GM19463 (cell line): ENCODE measurements around the gene SNX30.

Experiments used
- ATAC-seq: cut with Tn5 transposase; IDR thresholded peaks from one replicate; pipeline ENCODE4 v1.9.1; 2021; ENCODE audit warnings: mild to moderate bottlenecking, moderate library complexity; ENCODE audit not compliant: unreplicated experiment

The SNX30 gene

DNA sequence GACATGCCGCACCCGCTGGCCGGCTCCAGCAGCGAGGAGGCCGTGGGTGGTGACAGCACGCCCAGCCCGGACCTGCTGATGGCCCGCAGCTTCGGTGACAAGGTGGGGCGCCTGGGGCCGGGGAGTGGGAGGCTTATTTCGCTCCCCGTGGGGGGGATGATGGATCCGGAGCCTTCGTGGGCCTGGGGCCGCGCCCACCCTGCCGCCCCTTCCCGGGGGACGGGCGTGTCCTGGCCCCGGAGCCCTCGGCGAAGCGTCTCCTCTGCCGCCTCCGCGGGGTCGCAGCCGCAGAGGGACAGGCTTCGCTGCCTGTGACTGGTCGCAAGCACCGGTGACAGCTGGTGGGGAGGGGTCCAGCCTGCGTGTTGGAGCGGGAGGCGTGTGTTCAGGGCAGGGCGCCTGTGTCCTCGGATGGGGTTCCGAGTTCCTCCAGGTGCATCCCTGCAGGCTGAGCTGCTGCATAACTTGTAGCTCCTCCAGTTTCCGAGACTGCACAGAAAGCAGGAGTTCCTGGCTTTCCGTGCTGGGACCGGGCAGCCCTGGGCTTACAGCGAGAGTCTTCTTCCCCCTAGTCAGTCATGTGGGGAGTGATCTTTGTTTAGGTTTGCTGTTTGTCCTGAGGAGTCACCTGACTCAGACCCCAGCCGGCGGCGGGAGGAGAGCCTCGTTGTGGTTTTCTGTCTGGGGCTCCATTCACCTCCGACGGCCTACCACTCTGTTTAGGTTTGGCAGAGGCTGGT lies 666 bp downstream of the SNX30 start:
- ATAC-seq, result no peak

DNA sequence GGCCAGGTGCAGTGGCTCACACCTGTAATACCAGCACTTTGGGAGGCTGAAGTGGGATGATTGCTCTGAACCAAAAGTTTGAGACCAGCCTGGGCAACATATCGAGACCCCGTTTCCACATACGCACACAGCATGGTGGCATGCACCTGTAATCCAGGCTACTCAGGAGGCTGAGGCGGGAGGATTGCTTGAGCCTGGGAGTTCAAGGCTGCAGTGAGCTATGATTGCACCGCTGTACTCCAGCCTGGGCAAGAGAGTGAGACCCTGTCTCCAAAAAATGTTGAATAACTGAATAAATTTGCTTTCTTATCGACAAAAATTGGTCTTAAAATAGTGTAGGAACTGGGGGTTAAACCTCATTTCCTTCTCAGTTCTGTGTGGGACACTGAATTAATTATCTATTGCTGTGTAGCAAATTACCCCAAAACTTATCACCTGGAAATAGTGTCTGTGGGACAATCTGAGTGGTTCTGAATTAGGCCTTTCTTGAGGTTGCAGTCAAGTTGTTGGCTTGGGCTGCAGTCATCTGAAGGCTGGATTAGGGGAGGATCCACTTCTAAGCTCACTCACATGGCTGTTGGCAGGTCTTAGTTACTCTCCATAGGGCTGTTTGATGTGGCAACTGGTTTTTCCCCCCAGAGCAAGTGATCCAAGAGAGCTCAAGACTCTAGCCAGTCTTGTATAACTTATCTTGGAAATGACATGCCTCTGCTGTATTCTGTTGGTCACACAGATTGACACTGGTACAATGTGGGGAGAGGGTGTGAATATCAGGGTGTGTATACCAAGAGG lies 2.0 kb downstream of the SNX30 start:
- no peak for ATAC-seq

DNA sequence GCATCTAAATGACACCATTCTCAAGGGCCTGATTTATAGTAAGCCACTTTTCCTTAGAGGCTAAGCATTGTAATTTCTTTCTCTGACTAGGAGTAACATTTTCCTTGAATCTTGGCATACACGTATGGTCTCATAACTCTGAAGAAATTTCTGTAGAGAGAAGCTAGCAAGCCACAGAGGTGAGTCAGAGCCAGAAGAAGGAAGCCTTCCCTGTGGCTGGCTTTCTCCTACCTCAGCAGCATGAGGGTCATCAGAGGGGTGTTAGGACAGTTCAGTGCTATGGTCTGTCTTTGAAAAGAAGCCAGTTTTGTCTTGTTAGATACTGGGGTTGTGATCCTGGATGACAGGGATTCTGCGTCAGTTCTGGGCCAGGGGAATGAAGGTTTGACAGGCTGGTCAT lies 3.2 kb downstream of the SNX30 start:
- no peak for ATAC-seq

DNA sequence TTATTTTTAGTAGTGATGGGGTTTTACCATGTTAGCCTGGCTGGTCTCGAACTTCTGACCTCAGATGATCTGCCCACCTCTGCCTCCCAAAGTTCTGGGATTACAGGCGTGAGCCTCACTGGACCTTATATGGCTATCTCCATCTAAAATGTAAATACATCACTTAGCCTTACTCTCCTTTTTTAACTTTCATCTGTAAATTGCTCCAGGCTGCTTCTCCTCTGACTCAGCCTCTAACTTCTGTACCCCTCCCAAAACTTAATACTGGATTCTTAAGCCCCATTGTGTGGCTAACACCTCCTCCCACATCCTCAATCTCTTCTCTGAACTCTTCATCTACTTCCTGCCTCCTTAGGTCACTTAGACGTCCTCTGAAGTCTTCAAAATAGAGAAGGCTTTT lies 4.0 kb downstream of the SNX30 start:
- ATAC-seq, result no peak

DNA sequence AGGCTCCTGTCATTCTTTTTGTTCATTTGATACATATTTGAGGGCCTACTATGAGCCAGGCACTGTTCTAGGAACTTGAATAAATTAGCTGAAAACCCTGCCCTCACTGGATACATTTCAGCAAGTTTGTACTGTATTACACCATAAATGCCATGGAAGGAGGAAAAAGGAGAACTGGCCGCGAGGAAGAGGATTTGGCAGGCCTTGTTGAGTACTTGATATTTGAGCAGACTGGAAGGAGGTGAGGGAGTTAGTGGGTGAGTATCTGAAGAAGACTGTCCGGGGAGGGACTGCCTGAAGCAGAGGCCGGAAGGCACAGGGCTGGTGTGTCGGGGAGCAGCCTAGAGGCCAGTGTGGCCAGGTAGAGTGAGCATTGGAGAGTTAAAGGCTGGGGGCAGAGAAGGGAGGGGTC lies 4.5 kb downstream of the SNX30 start:
- ATAC-seq, result no peak

DNA sequence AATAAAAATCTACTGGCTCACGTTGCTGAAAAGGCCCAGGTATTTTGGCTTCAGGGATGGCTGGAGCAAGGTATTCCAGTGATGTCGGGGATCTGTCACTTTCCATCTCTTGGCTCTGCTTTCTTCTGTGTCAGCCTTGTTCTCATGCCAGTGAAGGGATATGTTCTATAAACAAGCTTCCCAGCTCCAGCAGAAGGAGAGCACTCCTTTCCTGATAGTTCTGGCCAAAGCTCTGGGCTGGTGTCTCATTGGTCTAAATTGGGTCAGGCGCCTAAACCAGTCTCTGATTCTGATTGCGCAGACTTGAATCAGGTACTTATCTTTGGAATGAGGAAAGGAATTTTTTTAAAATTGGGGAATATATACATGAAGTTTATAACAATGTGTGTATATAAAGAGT lies 5.1 kb downstream of the SNX30 start:
- ATAC-seq, result no peak

DNA sequence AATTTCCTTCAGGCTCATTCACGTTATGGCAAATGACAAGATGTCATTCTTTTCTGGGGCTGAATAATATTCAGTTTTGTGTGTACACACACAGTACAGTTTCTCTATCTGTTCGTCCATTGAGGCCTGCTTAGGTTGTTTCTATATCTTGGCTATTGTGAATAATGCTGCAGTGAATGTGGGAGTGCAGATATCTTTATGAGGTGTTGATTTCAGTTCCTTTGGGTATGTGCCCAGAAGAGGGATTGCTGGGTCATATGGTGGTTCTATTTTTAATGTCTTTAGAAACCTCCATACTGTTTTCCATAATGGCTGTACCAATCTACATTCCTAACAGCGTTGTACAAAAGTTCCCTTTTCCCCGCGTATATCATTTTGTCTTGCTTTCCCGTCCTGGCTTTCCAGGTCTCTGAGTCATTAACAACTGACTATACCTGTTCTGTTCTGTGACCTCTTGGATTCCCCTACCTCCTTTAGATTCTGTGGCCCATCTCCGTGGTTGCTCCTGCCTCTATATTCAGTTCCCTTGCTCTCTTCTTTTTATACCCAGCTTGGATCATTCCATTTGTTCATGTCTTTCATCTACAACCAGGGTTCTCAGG lies 6.8 kb downstream of the SNX30 start:
- ATAC-seq, result no peak

DNA sequence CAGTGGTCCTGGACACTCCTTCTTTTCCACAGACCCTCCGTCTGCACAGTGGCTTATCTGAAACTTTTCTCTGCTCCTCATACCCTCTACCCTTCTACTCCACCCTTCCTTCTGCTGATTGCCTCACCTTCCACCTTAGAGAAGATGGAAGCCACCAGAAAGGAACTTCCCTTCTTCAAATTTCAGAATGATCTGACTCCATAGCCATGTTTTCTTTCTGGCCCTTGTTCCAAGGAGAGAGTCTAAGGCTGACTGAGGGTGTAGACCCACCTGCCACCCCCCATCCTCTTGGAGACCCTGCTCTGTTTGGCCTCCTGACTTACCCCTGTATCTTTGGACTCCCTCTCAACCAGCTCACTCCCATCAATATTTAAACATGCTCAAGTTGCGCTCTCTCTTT lies 7.4 kb downstream of the SNX30 start:
- no peak for ATAC-seq

DNA sequence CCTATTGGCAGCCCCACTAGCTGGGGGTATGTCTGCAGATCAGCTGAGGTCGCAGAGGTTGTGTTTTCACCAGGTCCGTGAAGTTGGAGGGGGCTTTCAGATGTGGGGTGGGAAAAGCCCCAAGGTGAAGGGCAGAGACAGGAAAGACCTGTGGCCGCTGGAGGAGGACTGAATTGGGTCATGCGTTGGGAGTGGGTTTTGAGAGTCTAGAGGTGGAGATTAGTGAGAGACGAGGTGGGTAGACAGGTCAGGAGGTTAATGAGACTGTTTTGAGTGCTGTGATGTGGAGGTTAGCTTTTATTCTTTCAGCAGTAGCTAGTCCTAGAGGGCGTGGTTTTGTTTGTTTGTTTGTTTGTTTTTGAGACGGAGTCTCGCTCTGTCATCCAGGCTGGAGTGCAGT lies 10.3 kb downstream of the SNX30 start:
- ATAC-seq, result no peak

DNA sequence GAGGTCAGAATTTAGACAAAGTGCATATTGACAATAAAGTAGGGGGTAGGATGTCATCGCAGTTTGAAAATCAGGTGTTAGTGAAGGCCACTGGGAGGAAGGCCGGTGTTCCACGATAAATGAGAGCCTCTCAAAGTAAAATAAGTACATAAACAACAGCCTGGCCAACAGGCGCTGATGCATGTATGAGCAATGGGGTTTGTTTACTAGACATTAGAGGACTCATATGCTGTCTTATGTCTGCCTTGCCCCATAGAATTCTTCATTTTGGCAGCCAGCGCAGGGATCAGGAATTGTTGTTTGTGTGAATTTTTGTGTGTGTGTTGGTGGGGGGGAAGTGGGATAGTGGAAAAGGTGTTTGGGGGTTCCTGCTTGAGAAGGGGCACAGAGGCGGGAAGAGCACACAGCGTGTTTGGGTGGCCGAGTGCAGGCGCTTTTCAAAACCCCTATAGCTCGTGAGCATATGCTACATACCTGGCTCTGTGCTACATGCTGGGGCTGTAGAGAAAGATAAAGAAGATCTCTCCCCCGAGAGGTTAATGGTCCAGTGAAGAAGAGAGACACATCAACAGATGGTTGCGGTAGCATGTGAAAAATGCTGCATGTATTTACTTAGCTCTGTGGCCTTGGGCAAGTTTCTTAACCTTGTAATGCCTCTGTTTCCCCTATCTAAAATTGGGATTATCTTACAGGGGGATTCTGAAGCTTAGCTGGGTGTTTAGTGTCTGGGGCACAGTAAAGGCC lies 11.5 kb downstream of the SNX30 start:
- no peak for ATAC-seq

DNA sequence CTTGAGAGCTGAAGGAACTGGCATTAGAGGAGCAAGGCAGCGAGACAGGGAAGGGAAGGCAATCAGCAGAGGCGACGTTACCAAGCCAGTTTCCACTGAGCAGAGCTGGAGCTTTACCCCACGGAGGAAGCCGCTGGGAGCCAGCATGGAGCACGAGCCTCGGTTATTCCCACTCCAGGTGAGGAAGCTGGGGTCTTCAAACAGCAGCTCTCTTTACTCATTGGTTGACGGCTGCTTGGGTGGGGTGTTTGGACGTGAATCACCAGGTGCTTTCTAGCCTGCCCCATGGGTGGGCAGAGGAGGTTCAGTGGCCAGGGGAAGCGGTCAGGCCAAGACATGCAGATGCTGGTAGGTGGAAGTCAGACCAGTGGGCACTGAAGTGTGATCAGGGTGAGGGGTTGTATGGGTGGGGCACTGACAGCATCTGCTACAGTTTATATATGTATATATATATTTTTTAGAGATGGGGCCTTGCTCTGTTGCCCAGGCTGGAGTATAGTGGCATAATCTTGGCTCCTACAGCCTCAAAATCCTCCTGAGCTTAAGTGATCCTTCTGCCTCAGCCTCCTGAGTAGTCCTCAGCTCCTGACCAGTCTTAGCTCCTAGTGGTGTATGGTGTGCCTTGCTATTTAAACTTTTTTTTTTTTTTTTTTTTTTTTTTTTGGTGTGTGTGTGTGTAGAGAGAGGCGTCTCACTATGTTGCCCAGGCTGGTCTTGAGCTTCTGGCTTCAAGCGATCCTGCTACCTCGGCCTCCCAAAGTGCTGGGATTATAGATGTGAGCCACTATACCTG lies 12.4 kb downstream of the SNX30 start:
- ATAC-seq, result no peak

DNA sequence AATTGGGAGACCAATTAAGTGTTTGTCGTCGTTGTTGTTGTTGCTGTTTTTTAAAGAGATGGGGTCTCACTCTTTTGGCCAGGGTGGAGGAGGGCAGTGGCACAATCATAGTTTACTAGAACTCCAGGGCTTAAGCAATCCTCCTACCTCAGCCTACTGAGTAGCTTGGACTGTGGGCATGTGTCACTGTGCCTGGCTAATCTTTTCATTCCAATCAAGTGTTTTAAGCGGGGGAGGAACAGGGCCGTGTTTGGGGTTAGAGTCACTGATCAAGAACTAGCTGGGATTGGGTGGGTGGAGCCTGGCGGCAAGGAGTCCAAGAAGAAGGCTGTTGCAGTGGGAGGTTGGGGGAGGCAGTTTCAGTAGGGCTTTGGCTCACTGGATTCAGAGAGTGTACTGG lies 13.8 kb downstream of the SNX30 start:
- no peak for ATAC-seq

DNA sequence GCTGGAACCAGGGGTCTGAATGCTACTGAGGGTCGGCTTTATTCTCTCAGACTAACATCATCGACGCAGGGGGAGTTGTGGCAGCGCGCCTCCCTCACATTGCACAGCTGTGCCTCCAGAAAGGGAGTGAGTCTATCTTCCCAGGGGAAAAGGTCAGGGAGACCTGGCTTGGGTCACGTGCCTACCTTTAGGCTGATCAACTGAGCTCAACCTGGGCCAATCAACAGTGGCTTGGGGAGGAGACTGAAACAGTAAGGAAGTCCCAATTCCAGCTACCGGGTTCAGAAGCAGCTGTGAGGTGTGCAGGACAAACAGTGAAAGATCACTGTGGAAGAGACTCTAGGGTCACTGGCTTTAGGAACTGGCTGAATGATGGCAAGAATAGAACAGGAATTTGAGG lies 14.3 kb downstream of the SNX30 start:
- ATAC-seq, result no peak

DNA sequence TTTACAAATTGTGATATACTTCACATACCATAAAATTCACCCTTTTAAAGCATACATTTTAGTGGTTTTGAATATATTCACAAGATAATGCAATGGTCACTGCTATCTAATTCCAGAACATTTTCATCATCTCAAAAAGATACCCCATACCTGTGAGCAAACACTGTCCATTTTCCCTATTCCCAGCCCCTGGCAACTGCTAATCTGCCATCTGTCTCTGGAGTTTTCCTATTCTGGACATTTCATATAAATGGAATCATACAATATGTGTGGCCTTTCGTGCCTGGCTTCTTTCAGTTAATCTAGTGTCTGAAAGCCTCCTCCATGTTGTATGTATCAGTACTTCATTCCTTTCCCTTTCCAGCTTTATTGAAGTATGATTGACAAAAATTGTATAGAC lies 14.7 kb downstream of the SNX30 start:
- no peak for ATAC-seq

DNA sequence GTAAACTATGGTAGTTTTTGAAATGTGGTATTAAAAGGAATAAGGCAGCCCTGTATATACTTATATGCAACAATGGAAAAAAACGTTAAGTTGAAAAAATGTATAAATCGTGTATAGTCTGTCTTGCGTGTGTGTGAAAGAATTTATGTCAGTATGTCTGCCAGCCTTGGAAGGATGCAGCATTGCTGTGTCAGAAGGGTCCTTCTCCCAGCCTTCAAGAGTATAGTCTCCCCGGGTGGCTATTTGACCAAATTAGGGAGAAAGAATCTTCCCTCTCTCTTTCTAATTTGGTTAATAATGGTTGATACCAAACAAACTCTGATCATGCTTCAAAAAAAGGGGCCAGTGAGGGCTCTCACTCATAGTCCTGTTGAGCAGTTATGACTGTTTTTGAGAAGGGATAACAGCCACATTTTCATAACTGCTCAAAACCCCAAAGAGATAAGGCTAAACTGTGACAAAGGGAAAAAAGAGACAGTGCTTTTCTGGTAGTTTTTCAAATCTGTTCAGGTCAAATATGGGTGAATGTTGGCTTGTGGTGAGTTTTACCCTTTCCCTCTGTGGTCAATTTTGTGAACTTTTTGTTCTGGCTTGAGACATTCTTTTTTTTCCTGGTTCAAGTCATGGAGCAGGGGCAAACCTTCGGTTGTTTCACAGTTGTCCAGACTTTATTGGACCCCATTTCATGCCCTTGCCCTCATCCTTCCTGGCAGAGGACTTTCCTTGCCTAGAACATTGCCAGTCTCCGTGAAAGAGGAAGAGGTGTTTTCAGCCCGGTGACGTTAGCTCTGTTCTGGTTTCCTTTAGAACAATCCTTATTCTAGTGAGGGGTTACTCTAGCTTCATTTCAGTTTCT lies 21.0 kb downstream of the SNX30 start:
- ATAC-seq, result no peak

DNA sequence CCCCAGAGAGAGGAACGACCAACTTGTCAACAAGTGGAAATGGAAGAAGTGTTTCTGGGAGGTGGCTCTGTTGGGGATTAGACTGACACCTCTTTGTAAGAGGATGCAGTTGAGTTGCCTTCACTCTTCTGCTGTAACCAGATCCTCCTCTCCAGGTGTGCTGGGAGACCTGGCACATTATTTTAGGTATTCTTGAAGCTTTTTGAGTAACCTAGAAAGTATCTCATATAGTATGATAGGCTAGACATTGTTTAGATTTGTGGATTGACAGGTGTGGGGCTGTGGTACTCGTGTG lies 21.6 kb downstream of the SNX30 start:
- ATAC-seq, result no peak

DNA sequence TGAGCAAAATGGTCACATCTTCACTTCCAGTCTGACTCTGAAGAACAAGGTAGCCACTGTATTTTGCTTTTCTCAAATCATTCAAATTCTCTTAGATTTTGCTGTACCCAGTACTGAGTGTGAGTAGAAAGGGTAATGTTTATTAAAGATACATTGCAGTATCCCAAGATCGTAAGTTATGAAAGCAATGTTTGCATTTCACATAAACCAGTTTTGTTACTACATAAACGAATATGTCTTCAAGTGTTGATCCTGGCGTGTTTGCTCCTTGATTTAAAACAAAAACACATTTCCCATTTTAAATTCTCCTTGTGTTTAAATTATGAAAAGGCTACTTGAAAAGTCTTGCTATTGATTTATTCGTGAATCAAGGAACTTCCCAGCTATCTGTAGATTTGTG lies 22.0 kb downstream of the SNX30 start:
- no peak for ATAC-seq

DNA sequence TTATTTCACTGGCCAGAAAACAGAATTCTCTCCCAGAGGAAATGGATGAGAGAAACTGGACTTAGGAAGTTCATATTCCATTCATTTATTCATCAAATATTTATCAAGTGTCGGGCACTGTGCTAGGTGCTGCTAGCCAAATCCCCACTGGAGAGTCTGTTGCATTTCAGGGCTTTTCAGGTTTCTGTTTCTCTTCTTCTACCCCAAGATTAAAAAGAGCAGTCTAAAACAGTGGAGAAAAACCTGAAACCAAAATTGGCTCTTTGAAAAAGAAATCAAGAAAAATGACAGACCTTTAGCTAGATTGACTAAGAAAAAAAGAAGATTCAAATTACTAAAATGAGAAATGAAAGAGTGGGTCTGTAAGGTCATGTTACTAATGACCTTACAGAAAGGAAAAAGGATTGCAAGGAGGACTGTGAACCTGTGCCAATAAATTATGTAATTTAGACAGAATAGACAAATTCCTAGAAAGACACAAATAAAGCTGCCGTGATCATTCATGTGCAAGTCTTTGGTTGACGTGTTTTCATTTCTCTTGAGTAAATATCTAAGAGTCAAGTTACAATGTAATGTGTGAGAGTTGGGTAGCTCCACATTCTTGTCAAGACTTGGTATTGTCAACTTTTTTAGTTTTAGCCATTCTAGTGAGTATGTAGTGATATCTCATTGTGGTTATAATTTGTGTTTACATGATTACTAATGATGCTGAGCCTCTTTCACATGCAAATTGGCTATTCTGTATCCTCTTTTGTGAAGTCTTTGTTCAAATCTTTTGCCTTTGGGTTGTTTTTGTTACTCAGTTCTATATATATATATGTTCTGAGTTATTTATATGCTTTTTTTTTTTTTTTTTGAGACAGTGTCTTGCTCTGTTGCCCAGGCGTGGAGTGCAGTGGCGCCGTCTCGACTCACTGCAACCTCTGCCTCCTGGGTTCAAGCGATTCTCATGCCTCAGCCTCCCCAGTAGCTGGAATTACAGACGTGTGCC lies 23.7 kb downstream of the SNX30 start:
- ATAC-seq, result no peak

DNA sequence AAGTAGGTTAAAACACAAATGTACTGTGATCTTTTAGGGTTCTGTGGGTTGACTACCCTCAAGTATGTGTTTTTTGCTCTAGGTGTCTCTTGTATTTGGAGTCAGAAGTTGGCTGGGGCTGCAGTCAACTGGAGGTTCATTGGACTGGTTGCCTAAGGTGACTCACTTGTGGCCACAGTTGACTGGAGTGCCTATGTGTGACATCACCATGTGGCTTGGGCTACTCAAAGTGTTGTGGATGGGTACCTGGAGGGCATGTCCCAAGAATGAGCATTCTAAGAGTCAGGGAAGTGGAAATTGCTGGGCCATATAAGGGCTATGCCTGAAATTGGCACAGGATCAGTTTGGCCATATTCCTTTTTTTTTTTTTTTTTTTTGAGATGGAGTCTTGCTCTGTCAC lies 27.4 kb downstream of the SNX30 start:
- no peak for ATAC-seq
